GM20000 (cell line): Measurements from ENCODE around the gene TMEM80.
"Not testable (repeated sequence)": the region's sequence is repeated elsewhere in the genome, so short reads cannot be mapped to it uniquely, and the experiment has no call there.

Source experiments
- DNase-seq: peaks from one replicate; pipeline ENCODE4 v3.0.0; 2012; ENCODE audit warnings: low spot score
- TF ChIP-seq, protein P1 (sequence below): IDR thresholded peaks from 2 replicates; pipeline ENCODE4 v1.5.1; 2012; ENCODE audit warnings: mild to moderate bottlenecking, control low read depth; ENCODE audit errors: extremely low read depth, missing control alignments

The TMEM80 gene

DNA sequence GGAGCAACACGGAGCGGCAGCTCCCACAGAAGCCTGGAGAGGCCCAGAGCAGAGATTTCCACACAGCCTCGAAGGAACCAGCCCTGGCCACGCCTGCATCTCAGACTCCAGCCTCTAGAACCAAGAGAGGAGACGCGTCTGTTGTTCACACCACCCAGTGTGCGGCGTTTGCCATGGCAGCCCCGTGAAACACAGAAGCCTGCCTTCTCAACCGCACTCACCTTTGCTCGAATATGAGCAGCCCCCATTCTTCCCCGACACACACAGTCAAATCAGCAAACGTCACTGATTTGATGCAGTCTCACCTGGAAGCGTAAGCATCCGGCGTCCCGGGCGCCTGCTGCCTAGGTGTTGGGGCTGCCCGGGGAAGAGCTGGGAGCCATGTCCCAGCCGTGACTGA lies 37.5 kb downstream of the TMEM80 start:
- TF ChIP-seq, protein P1, sequence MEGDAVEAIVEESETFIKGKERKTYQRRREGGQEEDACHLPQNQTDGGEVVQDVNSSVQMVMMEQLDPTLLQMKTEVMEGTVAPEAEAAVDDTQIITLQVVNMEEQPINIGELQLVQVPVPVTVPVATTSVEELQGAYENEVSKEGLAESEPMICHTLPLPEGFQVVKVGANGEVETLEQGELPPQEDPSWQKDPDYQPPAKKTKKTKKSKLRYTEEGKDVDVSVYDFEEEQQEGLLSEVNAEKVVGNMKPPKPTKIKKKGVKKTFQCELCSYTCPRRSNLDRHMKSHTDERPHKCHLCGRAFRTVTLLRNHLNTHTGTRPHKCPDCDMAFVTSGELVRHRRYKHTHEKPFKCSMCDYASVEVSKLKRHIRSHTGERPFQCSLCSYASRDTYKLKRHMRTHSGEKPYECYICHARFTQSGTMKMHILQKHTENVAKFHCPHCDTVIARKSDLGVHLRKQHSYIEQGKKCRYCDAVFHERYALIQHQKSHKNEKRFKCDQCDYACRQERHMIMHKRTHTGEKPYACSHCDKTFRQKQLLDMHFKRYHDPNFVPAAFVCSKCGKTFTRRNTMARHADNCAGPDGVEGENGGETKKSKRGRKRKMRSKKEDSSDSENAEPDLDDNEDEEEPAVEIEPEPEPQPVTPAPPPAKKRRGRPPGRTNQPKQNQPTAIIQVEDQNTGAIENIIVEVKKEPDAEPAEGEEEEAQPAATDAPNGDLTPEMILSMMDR: no peak
- no peak for DNase-seq

- not testable (repeated sequence) for DNase-seq
Observed at GRCh38 chr11:734541-734940, 38.9 kb downstream of the TMEM80 start.

- TF ChIP-seq, protein P1: no peak
- DNase-seq: no peak
Observed at GRCh38 chr11:737366-737765, 41.8 kb downstream of the TMEM80 start.

- DNase-seq: not testable (repeated sequence)
Observed at GRCh38 chr11:737899-738298, 42.3 kb downstream of the TMEM80 start.

- DNase-seq: no peak
- TF ChIP-seq, protein P1: no peak
Observed at GRCh38 chr11:742156-742546, 46.5 kb downstream of the TMEM80 start.

DNA sequence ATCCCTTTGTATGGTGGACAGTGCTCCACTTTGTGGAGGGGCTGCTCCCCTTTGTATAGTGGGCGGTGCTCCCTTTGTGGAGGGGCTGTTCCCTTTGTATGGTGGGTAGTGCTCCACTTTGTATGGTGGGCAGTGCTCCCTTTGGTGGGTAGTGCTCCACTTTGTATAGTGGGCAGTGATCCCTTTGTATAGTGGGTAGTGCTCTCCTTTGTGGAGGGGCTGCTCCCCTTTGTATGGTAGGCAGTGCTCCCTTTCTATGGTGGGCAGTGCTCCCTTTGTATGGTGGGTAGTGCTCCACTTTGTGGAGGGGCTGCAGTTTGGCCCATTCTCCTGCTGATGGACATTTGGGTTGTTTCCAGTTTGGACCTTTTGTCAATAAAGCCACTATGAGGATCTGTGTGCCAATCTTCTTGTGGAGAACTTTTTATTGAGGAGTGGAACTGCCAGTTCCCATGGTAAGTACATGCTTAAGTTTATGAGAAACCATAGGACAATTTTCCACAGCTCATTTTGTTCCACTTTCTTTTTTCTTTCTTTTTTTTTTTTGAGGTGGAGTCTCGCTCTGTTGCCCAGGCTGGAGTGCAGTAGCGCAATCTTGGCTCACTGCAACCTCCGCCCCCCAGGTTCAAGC lies 47.1 kb downstream of the TMEM80 start:
- TF ChIP-seq, protein P1: no peak
- no peak for DNase-seq

GRCh38 chr11:745428-745827 lies 49.8 kb downstream of the TMEM80 start:
- DNase-seq: no peak
- TF ChIP-seq, protein P1: no peak

- TF ChIP-seq, protein P1: no peak
- DNase-seq: no peak
Observed at GRCh38 chr11:746289-747157, 50.9 kb downstream of the TMEM80 start.
